ENCODE data around the gene ZNRF3. TPM values are rescaled to one million over a fixed set of nuclear protein-coding genes. Genes with fewer than 3 reads are reported as not detected.

ZNRF3 gene
- total RNA-seq: 27.7 TPM

GRCh38 chr22:28882878-28883656 lies at the start of gene ZNRF3:
TSS of gene ZNRF3 (plus strand) at chr22:28883572. CDS start at chr22:28883767, 195 bp downstream.

GRCh38 chr22:29061773-29062172 lies 178.4 kb downstream of the ZNRF3 start, which contains the start of gene C22orf31:
TSS of gene C22orf31 (minus strand) at chr22:29061831. CDS start at chr22:29061792, 39 bp downstream.

DNA sequence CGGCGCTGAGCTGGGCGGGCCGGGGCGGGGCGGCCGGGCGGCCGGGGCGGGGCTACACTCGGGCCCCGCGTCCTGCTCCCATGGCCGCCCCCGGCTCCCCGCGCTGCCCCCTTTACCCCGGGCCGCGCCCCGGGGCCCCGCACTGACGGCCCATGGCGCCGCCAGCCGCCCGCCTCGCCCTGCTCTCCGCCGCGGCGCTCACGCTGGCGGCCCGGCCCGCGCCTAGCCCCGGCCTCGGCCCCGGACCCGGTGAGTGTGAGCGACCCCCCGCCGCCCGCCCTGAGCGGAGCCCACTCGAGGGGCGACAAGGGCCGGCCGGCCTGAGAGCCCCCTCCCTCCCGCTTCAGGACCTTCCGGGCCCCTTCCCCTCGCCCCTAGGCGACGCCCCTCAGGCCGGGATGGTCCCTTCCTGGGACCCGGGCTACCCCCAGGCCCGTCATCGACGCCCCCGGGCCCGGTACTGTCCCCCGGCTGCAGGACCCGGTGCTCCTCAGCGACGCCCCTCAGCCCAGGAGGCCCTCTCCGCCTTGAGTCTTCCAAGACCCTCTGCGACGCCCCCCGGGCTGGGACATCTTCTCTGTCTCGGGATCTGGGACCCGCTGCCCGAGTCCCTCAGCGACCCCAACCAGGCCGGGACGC lies 189.7 kb downstream of the ZNRF3 start, which contains the start of gene KREMEN1:
Gene KREMEN1 (plus strand): TSS at position 57 of the 639 bp plus-strand sequence. CDS start 96 bp downstream, at position 153.

Small RNA genes lying within 50 kb of the gene (small RNA-seq; reads per million reads assigned to genes)
- gene Z93930.1 (ENCODE audit: low replicate concordance): not detected

Other genes with a start within 250 kb of the ZNRF3 start
- 77.8 TPM for gene TTC28, start 203.7 kb upstream of the ZNRF3 start, total RNA-seq
- gene CHEK2, start 141.8 kb upstream of the ZNRF3 start, total RNA-seq: 10.2 TPM
- gene HSCB, start 141.5 kb upstream of the ZNRF3 start, total RNA-seq: 13.8 TPM
- gene CCDC117, start 110.9 kb upstream of the ZNRF3 start, total RNA-seq: 21.7 TPM
- gene XBP1, start 83.0 kb upstream of the ZNRF3 start, total RNA-seq: 146 TPM
- 0.64 TPM for gene C22orf31, start 178.3 kb downstream of the ZNRF3 start, total RNA-seq
- 41.0 TPM for gene KREMEN1, start 189.5 kb downstream of the ZNRF3 start, total RNA-seq

Measured in metanephros (tissue), 2 donors.